Epithelial cell of esophagus (primary cell): ENCODE results near the gene APP.

Experiments
- DNase-seq: peaks from one replicate; pipeline ENCODE4 v3.0.0; 2010; ENCODE audit warnings: low read depth
- H3K4me3 ChIP-seq: 2 replicates; pipeline ENCODE4 v1.5.1; 2011; ENCODE audit warnings: mild to moderate bottlenecking, low read length, control low read depth
- TF ChIP-seq, protein P1 (sequence below): IDR thresholded peaks from 2 replicates; pipeline ENCODE4 v1.5.1; 2011; ENCODE audit warnings: low read depth, mild to moderate bottlenecking, low read length, control low read depth, inconsistent platforms; ENCODE audit not compliant: insufficient read depth; ENCODE audit errors: missing control alignments

Gene APP

DNA sequence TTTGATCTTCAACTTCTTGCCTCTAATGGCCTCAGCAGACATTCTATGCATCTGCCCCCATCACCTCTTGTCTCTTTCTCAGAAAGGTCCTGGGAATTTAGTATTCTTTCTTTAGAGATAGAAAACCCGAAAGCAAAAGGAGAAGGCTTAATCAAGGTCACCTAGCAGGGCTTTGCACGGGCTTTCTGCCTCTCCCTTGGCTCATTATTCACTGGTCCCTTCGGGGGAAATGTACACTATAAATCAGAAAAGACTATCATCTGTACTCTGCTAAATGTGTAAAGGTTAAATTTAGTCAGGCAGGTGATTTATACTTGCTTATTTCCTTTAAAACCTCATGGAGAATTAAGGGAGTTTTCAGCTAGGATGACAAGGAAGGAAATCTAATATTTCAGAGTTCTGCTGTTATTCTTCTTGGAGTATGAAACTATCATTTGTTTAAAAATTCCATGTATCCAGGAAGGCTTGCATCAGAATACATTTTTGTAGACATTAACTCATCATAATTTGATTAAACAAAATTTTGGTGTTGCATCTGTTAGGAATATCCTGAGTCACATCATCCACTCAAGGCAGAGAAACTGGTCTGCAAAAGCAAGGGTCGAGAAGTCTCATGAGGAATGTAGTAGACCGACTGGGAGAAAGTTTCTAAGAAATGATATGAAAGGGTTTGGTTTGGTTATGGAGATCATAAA, 311.2 kb downstream of the APP start:
- no peak overlapping the region for H3K4me3 ChIP-seq
- DNase-seq: no peak
- TF ChIP-seq, protein P1, sequence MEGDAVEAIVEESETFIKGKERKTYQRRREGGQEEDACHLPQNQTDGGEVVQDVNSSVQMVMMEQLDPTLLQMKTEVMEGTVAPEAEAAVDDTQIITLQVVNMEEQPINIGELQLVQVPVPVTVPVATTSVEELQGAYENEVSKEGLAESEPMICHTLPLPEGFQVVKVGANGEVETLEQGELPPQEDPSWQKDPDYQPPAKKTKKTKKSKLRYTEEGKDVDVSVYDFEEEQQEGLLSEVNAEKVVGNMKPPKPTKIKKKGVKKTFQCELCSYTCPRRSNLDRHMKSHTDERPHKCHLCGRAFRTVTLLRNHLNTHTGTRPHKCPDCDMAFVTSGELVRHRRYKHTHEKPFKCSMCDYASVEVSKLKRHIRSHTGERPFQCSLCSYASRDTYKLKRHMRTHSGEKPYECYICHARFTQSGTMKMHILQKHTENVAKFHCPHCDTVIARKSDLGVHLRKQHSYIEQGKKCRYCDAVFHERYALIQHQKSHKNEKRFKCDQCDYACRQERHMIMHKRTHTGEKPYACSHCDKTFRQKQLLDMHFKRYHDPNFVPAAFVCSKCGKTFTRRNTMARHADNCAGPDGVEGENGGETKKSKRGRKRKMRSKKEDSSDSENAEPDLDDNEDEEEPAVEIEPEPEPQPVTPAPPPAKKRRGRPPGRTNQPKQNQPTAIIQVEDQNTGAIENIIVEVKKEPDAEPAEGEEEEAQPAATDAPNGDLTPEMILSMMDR: no peak

DNA sequence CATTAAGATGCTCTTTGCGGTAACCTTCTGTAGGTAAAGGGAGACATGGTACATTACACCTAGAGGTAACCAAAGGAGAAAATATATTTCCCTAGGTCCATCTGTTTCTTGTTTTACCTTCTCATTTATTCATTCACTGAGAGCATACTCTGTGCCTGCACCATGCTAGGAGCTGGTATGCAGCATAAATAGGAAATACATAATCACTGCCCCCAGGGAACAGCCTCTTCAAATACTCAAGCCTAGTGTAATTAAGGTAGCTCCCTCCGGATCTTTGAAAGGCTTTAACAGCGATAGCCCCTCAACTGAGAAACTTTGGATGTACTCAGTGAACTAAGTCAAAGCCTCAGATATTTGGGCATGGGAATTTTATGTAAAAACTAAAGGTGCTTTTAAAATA, 312.2 kb downstream of the APP start:
- no peak for DNase-seq
- TF ChIP-seq, protein P1: no peak
- no peak overlapping the region for H3K4me3 ChIP-seq

DNA sequence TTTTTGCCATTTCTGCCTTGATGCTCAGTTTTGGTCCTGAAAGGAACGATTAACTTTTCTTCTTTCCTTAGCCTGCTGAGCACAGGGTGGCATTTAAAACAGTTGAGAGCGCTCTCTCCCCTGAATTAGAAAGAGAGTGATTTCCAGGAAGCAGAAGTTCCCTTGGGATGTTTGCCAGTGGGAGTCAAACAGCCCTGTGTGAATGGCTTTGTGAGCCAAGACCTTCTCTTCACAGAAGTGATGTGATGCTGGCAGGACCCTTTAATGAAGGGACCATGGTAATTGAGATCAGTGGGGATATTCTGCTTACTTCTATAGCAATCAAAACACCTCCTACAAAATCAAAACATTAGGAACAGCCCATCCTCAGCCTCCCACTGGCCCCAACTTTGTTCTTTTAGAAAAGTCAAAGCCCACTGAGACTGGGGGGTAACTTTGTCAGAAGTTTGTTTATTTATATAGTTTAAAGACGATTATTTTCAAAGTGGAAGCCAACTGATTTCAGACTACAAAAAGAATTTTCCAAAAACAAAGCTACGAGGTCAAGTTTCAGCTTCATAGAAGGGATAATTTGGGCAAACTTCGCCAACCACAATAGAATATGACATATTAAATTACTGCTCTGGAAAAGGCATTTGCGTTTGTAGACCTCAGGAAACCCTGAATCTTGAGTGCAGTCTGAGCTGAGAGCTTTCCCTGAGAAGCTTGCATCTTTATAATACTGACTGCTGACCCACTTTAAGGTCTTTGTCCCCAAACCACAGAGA, 313.1 kb downstream of the APP start:
- TF ChIP-seq, protein P1: no peak
- no peak for DNase-seq
- no peak overlapping the region for H3K4me3 ChIP-seq

DNA sequence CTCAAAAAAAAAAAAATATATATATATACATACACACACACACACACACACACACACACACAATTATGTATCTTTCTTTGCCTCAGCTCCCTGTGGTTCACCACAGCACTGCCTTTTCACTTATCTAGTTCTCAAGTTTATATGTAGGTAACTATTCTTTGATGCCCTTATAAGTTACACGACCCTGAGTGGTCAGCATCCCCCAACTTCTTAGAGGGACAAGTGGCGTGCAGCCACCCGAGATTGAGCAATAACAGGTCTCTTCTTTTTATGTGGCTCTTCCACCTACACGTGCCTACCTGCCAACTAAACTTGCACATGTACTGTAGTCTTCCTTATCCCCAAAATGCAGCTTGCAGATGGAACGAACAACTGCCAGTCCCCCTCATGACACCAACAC, 315.0 kb downstream of the APP start:
- TF ChIP-seq, protein P1: no peak
- DNase-seq: no peak
- no peak overlapping the region for H3K4me3 ChIP-seq

DNA sequence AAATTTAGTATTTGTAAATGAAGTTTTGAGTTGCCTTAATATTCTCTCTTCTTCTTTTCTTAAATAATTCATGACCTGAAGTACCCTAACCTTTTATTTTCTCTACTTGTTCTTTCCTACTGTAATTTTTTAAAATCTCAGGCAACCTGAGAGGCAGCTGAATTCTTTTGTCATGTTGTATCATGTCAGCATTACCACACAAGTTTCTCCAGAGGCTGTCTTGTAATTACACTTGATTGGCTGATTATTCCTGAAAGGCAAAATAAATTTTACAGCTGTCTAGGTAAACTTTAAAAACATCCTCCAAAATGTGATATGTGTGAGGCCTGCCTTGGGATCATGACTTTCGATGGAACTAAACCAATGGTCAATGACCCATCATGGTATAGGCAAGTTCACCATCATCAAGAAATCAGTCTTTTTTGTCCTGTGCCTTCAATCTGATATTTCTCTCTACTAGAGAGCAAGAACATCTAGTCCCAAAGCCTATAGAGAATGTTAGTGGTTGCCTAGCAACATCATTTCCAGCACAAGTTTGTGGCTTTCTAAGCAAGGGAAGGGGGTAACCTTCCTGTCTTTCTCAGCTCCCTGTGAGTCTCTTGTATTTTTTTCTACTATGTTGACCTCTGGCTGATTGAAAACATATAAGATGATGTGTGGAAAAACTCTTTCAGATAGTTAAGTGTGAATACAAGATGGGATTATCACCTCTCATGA, 320.3 kb downstream of the APP start:
- peak; percentile 59 for DNase-seq
- TF ChIP-seq, protein P1: no peak

DNA sequence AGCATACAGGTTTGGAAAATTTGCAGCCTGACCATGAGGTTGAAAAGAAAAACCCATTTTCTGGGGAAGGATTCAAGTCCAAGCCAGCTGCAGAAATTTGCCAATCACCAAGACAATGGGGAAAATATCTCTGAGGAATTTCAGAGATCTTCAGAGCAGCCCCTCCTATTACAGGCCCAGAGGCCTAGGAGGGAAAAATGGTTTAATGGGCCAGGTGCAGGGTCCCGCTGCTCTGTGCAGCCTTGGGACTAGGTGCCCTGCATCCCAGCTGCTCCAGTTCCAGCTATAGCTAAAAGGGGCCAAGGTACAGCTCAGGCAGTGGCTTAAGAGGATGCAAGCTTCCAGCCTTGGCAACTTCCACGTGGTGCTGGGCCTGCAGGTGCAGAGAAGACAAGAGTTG, 322.3 kb downstream of the APP start:
- no peak for DNase-seq
- TF ChIP-seq, protein P1: no peak
- no peak overlapping the region for H3K4me3 ChIP-seq

More for the DNA sequence above, 320.3 kb downstream of the APP start:
- H3K4me3 ChIP-seq: no peak overlapping the region
